Endothelial cell of coronary artery (primary cell): Measurements from ENCODE around the gene TTC39A. TPM values are rescaled to one million over a fixed set of nuclear protein-coding genes. Genes with fewer than 3 reads are reported as not detected.

Experiments used
- total RNA-seq: library from RNA; depleted of rRNA; stranded (reverse); fragments of >200 nt; gene quantifications from 2 replicates; pipeline ENCODE4 v1.2.3, GENCODE V29; 2014

TTC39A gene
- 0.81 and 0.85 TPM in 2 replicates for total RNA-seq

GRCh38 chr1:51330331-51331201 is at the start of gene TTC39A:
TSS of gene TTC39A (minus strand) at chr1:51330562. CDS start at chr1:51330477, 85 bp downstream.

Other genes with a start within 250 kb of the TTC39A start
- not detected in 2 replicates for gene C1orf185, start 228.3 kb downstream of the TTC39A start, total RNA-seq
- 106 and 109 TPM in 2 replicates for gene RNF11, start 94.3 kb downstream of the TTC39A start, total RNA-seq
- gene EPS15, start 188.7 kb upstream of the TTC39A start, total RNA-seq = 30.2 and 43.7 TPM in 2 replicates